Suprapubic skin (tissue), 4 donors: ENCODE results near the gene ARMH3. TPM values are rescaled to one million over a fixed set of nuclear protein-coding genes. Genes with fewer than 3 reads are reported as not detected.
A peak's percentile ranks its signal among the peaks of the same experiment; 100 is the strongest.

Source experiments
- DNase-seq, 2 donors: peaks; one replicate each; pipeline ENCODE4 v3.0.0-alpha.2; 2019; ENCODE audit warnings: low spot score in 2 of 2
- H3K27ac ChIP-seq: fragments of 200-600 bp; sonication (generic); one replicate; pipeline ENCODE4 v1.5.1; 2019
- H3K27me3 ChIP-seq: fragments of 200-600 bp; sonication (generic); one replicate; pipeline ENCODE4 v1.5.1; 2019
- H3K36me3 ChIP-seq: fragments of 200-600 bp; sonication (generic); one replicate; pipeline ENCODE4 v1.5.1; 2019
- H3K4me1 ChIP-seq: fragments of 200-600 bp; sonication (generic); one replicate; pipeline ENCODE4 v1.5.1; 2019
- H3K4me3 ChIP-seq: fragments of 200-600 bp; sonication (generic); one replicate; pipeline ENCODE4 v1.5.1; 2019; ENCODE audit warnings: mild to moderate bottlenecking
- H3K9me3 ChIP-seq: fragments of 200-600 bp; sonication (generic); one replicate; pipeline ENCODE4 v1.5.1; 2019
- EP300 ChIP-seq: sonication (generic); formaldehyde crosslinking; IDR thresholded peaks from one replicate; pipeline ENCODE4 v1.6.1; 2017; ENCODE audit warnings: antibody characterized with exemption
- POLR2A ChIP-seq, 2 donors: fragments of 450-650 bp; IDR thresholded peaks; one replicate each; pipeline ENCODE4 v1.6.1; 2017; ENCODE audit warnings: antibody characterized with exemption in 2 of 2, mild to moderate bottlenecking in 2 of 2, moderate library complexity in 2 of 2
- POLR2AphosphoS5 ChIP-seq, 3 donors: sonication (generic); formaldehyde crosslinking; IDR thresholded peaks; one replicate each; pipeline ENCODE4 v1.6.1; 2017; ENCODE audit warnings: antibody characterized with exemption in 3 of 3
- WGBS: methylation state at CpG from one replicate; pipeline ENCODE4 v1.1.5; 2018; 5-methylcytosine and 5-hydroxymethylcytosine counted together
- total RNA-seq, 4 donors: library from RNA; depleted of rRNA; stranded (reverse); fragments of >200 nt; gene quantifications; one replicate each; pipeline ENCODE4 v1.1.0, GENCODE V29; 2016
- TF ChIP-seq, protein P1 (sequence below), 2 donors: fragments of 200-600 bp in 1 of 2; fragments of 450-650 bp in 1 of 2; sonication (generic) in 1 of 2; IDR thresholded peaks; one replicate each; pipeline ENCODE4 v1.5.1; 2016 to 2019; ENCODE audit warnings: antibody characterized with exemption in 2 of 2, mild to moderate bottlenecking in 1 of 2, moderate library complexity in 1 of 2

Gene ARMH3
- total RNA-seq, 4 donors from 2014 or later, result 12.1 to 25.7 (median 20.4) TPM

DNA sequence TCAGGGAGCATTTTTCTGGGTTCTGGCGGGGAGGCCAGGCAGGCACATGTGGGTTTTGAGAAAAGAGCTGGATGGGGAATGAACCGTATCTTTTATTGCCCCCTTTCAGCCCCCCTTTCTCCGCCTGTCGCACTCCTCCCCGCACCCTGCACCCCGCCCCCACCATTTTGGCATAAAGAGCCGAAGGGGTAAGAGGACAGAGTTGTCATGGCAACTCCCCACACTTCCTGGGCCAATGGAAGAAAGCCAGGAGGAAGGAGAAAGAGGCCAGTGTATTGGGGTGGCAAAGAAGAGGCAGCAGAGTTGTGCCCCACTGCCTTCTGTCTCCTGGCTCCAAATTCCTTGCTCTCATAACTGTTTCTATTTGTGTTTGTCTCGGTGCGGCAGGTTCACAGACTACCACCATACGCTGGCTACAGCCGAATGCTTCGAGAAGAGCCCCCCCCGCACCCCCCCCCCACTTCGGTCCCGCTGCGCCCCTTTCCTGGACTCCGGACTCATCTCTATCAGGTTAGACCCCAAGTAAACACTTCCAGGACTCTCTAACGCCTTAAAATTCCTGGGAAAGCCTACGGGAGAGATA lies 215.8 kb downstream of the ARMH3 start:
- TF ChIP-seq POLR2A (IDR thresholded peaks at IDR 0.05) (no peak), POLR2AphosphoS5 (IDR thresholded peaks at IDR 0.05) (no peak), EP300 (no peak)
- TF ChIP-seq, protein P1, sequence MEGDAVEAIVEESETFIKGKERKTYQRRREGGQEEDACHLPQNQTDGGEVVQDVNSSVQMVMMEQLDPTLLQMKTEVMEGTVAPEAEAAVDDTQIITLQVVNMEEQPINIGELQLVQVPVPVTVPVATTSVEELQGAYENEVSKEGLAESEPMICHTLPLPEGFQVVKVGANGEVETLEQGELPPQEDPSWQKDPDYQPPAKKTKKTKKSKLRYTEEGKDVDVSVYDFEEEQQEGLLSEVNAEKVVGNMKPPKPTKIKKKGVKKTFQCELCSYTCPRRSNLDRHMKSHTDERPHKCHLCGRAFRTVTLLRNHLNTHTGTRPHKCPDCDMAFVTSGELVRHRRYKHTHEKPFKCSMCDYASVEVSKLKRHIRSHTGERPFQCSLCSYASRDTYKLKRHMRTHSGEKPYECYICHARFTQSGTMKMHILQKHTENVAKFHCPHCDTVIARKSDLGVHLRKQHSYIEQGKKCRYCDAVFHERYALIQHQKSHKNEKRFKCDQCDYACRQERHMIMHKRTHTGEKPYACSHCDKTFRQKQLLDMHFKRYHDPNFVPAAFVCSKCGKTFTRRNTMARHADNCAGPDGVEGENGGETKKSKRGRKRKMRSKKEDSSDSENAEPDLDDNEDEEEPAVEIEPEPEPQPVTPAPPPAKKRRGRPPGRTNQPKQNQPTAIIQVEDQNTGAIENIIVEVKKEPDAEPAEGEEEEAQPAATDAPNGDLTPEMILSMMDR (IDR thresholded peaks at IDR 0.05), result no peak
- Histone ChIP-seq H3K9me3 (no peaks in the 10 kb centered on the region), H3K4me3 (peak overlapping the region; percentile 41), H3K27ac (no peak overlapping the region), H3K27me3 (no peaks in the 10 kb centered on the region), H3K36me3 (no peaks in the 10 kb centered on the region), H3K4me1 (peaks cover 33% of the 10 kb centered on the region)
- DNase-seq, result no peak
- 6% methylated on average over 19 of the region's 19 CpGs for WGBS

DNA sequence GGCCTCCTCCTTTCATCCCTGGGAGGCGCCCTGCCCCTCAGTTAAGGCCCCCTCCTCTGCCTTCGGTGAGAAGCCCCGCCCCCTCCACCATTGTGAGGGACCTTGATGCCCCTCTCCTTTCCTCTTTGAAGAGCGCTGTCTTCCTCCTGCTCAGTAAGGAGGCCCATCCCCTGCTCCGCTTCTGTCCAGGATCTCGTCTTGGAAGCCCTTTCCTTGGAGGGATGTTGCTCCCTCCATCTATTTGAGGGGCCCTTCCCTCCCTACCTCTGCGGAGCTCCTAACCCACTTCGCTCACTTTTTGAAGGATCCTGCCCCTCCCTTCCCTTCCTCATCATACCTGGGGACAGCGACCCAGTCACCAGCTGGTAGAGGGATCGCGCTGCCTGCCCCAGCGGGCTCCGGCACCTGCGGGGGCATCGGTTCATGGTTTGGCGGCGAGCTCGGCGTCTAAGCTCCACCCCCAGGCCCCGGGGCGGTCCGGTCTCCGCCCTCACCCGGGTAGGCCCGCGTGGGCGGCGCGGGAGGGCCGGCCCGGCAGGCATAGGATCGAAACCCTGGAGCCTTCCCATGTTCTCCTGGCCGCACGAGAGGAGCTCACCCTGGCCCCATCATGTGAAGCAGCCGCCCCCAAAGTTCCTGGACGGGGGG lies 216.4 kb downstream of the ARMH3 start:
- 22% methylated on average over 23 of the region's 36 CpGs for WGBS
- no peak for DNase-seq

DNA sequence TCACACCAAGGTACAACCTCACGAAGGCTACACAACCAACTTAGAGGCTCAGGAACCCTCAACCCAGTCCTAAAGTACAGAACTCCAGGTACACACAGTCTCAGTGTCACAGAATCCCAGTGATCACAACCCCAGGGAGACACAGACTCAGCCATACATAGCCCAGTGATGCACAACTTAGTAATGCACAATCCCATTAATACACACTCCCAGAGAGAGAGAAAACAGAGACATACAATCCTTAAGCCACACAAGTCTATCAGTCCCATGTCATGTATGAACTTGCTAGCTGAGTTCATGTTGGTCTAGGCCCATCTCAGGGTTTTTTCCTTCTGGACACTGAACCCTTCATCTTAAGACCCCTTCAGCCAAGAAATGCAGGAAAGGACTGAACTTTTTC lies 217.0 kb downstream of the ARMH3 start:
- Histone ChIP-seq H3K36me3 (no peaks in the 10 kb centered on the region), H3K4me3 (no peak overlapping the region), H3K27me3 (no peaks in the 10 kb centered on the region), H3K9me3 (no peaks in the 10 kb centered on the region), H3K4me1 (peaks cover 33% of the 10 kb centered on the region), H3K27ac (no peak overlapping the region)
- 100% methylated on average over 1 of the region's 1 CpG for whole genome bisulfite sequencing
- no peak for TF ChIP-seq POLR2A (IDR thresholded peaks at IDR 0.05)
- TF ChIP-seq POLR2AphosphoS5 (IDR thresholded peaks at IDR 0.05), result no peak
- no peak for TF ChIP-seq EP300
- TF ChIP-seq, protein P1 (IDR thresholded peaks at IDR 0.05), result no peak
- DNase-seq, result no peak

More for the DNA sequence above, 216.4 kb downstream of the ARMH3 start:
- Histone ChIP-seq H3K9me3 (no peaks in the 10 kb centered on the region), H3K4me1 (peaks cover 33% of the 10 kb centered on the region), H3K27ac (no peak overlapping the region), H3K36me3 (no peaks in the 10 kb centered on the region), H3K27me3 (no peaks in the 10 kb centered on the region), H3K4me3 (peak overlapping the region; percentile 41)
- TF ChIP-seq, protein P1 (IDR thresholded peaks at IDR 0.05), result no peak
- no peak for TF ChIP-seq EP300
- no peak for TF ChIP-seq POLR2AphosphoS5 (IDR thresholded peaks at IDR 0.05)
- TF ChIP-seq POLR2A (IDR thresholded peaks at IDR 0.05), result no peak

DNA sequence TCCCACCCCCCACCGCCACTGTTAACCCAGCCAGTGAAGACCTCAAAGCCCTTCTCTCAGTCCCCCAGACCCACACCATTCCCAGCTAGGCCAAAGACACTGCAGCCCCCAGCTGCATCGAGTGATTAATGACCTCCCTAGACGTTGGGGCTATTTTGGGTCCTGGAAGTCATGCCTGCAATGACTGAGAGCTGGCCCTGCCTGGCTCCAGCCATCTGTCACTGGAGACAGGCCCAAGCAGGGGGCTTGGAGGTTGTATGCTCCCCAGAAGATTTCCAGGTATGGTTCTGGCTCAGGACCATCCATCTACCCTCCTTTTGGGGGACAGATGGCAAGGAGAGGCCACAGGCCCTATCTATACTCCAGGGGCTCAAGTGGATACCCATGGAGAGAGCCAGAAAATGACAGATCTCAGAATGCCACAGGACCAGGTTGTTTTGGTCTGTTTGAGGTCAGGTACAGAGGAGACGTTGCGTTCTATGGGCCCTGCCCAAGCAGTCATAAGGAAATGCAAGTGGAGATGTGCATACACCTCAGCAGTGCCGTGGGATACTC lies 217.5 kb downstream of the ARMH3 start:
- Histone ChIP-seq H3K4me1 (peaks cover 28% of the 10 kb centered on the region), H3K36me3 (no peaks in the 10 kb centered on the region), H3K9me3 (no peaks in the 10 kb centered on the region), H3K27ac (no peak overlapping the region), H3K4me3 (no peak overlapping the region), H3K27me3 (no peaks in the 10 kb centered on the region)
- DNase-seq, result no peak
- TF ChIP-seq POLR2AphosphoS5 (IDR thresholded peaks at IDR 0.05) (no peak), EP300 (no peak), POLR2A (IDR thresholded peaks at IDR 0.05) (no peak)
- TF ChIP-seq, protein P1 (IDR thresholded peaks at IDR 0.05), result no peak
- WGBS, result 83% methylated on average over 6 of the region's 6 CpGs

DNA sequence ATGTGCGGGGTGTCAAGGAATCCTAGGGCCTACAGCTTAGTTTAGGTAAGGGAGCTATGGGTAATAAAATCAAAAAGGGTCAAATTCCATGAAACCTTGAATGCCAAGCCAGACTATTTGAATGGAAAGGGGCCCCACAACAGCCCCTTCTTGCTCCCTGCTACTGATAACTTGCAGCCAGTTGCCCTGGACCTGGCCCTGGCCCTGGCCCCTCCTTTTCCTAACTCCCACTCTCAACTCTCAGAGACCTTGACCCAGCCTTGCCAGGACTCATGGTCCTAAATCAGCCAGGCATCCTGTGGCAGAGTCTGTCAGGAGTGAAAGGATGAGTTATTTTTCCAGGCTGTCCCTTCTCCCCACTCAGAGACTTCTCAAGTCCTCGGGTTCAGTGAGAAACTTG lies 218.2 kb downstream of the ARMH3 start:
- H3K4me1 ChIP-seq, result peaks cover 25% of the 10 kb centered on the region

More for the DNA sequence above, 218.2 kb downstream of the ARMH3 start:
- no peak overlapping the region for H3K4me3 ChIP-seq
- no peaks in the 10 kb centered on the region for H3K27me3 ChIP-seq
- H3K9me3 ChIP-seq, result no peaks in the 10 kb centered on the region
- no peak overlapping the region for H3K27ac ChIP-seq
- WGBS, result 80% methylated on average over 2 of the region's 2 CpGs
- no peak for DNase-seq
- H3K36me3 ChIP-seq, result no peaks in the 10 kb centered on the region
- TF ChIP-seq EP300, result no peak
- no peak for TF ChIP-seq POLR2AphosphoS5 (IDR thresholded peaks at IDR 0.05)
- no peak for TF ChIP-seq POLR2A (IDR thresholded peaks at IDR 0.05)
- TF ChIP-seq, protein P1 (IDR thresholded peaks at IDR 0.05), result no peak
